Erythroblast (primary cell): ENCODE data around the gene S1PR1.

Experiments used
- GATA1 ChIP-seq: IDR thresholded peaks from 2 replicates; pipeline ENCODE4 v1.6.1; 2011; ENCODE audit warnings: low read depth, mild to moderate bottlenecking, control low read depth, low read length, moderate library complexity
- POLR2A ChIP-seq: IDR thresholded peaks from 2 replicates; pipeline ENCODE4 v1.6.1; 2011; ENCODE audit warnings: mild to moderate bottlenecking, low read length

DNA sequence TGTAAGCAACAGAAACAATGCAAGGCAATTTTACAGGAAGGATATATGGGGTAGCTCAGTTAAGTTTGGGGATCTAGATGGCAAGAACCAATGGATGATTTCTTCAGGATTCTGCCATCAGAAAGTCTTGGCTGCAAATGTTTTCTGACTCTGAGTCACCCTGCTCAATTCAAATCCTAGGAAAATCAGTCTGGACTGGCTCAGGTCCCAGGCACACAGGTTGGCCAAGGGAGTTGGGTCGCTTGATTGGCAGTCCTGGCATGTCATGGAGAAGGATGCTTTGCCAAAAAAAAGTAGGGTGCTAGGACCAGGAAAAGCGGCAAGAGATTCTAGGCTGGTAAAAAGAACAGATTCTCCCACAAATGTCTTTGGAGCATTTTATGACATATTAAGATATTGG is 28.9 kb upstream of the S1PR1 start:
- TF ChIP-seq POLR2A, result no peak
- TF ChIP-seq GATA1, result no peak
